ENCODE data around the gene LSM14A.
"Not testable (repeated sequence)": the region's sequence is repeated elsewhere in the genome, so short reads cannot be mapped to it uniquely, and the experiment has no call there.

LSM14A gene

DNA sequence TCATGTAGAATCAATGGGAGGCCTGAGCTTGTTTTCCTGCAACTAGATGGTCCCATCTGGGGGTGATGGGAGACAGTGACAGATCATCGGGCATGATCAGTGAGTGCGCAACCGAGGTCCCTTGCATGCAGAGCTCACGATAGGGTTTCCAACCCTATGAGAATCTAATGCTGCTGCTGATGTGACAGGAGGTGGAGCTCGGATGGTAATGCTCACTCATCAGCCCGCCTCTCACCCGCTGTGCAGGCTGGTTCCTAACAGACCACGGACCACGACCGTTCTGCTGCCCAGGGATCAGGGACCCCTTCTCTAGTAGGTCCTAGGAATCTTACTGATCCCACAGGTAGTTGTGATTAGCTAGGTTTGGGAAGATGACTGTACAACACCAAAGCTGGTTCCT is 58.5 kb downstream of the LSM14A start:
- no peak for DNase-seq (ENCODE audit: low read depth)

GRCh38 chr19:34231439-34231838 is 59.1 kb downstream of the LSM14A start:
- no peak for DNase-seq (ENCODE audit: low read depth)

DNA sequence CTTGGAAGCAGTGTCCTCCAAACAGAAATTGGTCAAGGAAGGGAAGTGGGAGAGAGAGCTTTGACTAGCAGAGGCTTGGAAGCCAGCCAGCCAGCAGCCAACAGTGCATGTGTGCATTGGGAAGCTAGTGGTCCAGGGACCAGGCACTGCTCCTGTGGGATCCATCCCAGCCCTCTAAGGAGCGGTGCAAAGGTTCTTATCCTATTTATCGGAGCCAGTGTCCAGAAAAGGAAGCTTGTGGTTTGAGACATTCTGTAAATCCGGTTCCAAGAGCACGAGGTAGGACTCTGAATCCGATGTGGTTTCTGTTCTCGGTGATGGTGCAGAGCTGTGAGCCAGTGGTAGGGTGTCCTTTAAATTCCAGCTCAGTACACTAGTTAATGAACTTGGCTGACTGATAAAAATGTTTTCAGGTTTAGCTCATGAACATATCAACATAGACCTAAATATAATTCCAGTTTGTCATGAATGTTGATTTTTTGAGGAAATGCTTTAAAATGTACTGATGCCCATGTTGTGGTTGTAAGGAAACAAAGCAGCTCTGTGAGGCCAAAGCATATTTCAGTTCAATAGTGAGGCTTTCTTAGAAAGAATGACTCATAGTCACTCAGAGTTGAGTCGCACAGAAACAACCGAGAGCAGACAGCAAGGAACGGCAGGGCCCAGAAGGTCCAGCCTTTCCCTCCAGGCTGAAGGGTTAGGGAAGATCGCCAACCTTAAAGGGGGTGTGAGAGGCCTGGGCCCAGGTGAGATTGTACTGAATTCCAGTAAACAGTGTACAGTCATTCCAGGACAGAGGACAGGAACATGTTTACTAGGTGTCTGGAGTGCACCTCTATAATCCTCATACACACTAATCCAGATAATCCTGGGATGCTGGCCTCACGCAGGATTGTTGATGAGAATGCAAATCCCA is 60.5 kb downstream of the LSM14A start:
- DNase-seq (ENCODE audit: low read depth): peak; percentile 93

DNA sequence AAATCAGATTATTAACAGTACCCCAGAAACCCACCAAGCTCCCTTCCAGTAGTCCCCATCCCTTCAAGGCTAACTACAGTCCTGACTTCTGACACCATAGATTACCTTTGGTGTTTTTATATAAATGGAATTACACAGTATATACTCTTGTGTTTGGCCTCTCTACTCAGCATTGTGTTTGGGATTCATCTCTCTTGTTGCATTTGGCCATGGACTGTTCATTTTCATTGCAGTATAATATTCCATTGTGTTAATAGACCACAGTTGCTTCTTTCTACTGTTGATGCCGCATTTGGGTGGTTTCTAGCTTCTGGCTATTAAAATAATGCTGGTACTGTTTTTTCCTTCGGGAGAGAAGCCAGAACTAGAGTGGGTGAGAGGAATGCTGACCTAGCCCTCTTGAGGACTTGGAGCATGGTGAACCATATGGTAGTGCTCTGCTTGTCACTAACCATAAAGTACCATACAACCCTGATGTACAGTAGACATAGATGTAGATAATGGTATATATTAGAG is 63.2 kb downstream of the LSM14A start:
- DNase-seq (ENCODE audit: low read depth): no peak

- DNase-seq (ENCODE audit: low read depth): peak; percentile 96
Observed at GRCh38 chr19:34236035-34236987, 64.0 kb downstream of the LSM14A start.

DNA sequence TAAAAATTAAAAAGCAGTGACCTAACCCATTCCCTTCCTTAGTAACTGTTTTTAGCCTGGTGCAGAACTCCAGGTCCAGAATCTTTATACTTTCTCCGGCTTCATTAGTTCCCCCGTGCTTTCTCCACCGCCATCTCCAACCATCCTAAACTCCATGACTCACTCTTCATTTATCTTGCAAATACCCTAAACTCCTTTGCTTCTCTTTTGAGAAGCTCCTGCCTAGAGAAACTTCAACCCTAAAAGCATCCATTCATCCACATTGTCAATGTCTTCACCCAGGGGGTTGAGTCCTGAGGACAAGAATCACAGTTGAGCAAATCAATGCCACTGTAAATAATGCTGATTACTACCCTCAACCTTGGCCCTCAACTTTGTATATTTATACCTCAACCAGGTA is 65.0 kb downstream of the LSM14A start:
- no peak for DNase-seq (ENCODE audit: low read depth)

DNA sequence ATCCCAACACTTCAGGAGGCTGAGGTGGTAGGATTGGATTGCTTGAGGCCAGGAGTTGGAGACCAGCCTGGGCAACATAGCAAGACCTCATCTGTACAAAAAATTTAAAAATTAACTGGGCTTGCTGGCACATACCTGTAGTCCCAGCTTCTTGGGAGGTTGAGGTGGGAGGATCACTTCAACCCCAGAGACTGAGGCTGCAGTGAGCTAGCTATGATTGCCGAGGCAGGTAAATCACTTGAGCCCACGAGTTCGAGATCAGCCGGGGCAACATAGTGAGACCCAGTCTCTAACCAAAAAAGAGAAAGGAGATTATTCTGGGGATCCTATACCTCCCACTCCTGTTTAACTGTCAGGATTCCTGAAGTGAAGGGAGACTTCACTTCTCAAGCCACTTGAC is 65.6 kb downstream of the LSM14A start:
- DNase-seq (ENCODE audit: low read depth): no peak

GRCh38 chr19:34241513-34242337 is 69.4 kb downstream of the LSM14A start:
- no peak for DNase-seq (ENCODE audit: low read depth)

GRCh38 chr19:34243138-34243875 is 71.0 kb downstream of the LSM14A start:
- DNase-seq (ENCODE audit: low read depth): peak; percentile 49

DNA sequence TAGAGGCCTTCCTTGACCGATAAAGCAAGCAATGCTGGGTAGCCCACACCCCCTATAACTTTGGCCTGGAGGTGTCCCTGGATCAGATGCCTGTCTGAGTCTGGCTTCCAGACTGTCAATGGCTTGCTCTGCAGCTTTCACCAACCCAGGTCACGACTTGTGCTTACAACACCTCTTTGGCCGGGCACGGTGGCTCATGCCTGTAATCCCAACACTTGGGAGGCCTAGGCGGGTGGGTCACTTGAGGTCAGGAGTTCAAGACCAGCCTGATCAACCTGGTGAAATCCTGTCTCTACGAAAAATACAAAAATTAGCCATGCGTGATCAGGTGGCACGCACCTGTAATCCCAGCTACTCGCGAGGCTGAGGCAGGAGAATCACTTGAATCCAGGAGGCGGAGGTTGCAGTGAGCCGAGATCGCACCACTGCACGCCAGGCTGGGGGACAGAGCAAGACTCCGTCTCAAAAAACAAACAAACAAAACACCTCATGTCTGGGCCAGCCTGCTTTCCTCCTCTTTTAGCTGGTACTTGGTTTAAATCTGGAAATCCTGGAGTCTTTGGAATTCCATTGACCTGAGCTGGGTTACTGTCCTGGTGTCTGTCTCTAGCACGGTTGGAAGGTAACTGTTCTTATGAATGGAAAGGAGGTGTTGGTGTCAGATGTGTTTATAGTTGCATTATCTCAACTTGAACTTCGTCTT is 71.7 kb downstream of the LSM14A start:
- no peak for DNase-seq (ENCODE audit: low read depth)

- DNase-seq (ENCODE audit: low read depth): no peak
Observed at GRCh38 chr19:34244611-34245299, 72.5 kb downstream of the LSM14A start.

DNA sequence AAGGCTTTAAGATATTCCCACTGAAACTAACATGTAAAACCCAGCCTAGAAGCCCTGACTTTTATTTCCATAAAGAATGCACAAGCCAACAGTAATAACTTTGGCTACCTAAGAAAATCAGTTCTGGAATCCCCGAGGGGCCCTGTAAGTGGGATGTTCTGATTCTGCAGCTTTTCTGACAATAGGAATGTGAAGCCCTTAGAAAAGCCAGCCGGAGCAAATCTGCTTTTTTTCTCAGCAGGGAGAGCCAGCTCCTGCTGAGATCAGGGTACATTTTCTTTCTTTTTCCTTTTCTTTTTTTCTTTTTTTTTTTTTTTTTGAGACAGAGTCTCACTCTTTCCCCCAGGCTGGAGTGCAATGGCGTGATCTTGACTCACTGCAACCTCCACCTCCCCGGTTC is 74.0 kb downstream of the LSM14A start:
- no peak for DNase-seq (ENCODE audit: low read depth)

- no peak for DNase-seq (ENCODE audit: low read depth)
Observed at GRCh38 chr19:34248941-34249340, 76.6 kb downstream of the LSM14A start.

GRCh38 chr19:34253167-34253566 is 80.9 kb downstream of the LSM14A start:
- DNase-seq (ENCODE audit: low read depth): not testable (repeated sequence)

DNA sequence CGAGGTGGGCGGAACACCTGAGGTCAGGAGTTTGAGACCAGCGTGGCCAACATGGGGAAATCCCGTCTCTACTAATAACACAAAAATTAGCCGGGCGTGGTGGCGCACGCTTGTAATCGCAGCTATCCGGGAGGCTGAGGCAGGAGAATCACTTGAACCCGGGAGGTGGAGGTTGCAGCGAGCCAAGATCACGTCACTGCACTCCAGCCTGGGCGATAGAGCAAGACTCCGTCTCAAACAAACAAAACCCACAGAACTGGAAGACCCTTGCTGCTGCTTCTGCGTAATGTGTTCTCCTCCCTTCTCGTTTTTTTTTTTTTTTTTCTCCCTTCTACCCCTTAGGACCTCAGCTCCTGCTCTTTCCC is 81.4 kb downstream of the LSM14A start:
- not testable (repeated sequence) for DNase-seq (ENCODE audit: low read depth)

GRCh38 chr19:34254046-34254697 is 81.9 kb downstream of the LSM14A start, which contains the start of gene GARRE1:
Gene GARRE1 (plus strand): TSS chr19:34254554. CDS start chr19:34300474, 45,920 bp downstream.
- DNase-seq (ENCODE audit: low read depth): peak; percentile 47

- no peak for DNase-seq (ENCODE audit: low read depth)
Observed at GRCh38 chr19:34254698-34255432, 82.6 kb downstream of the LSM14A start.

- no peak for DNase-seq (ENCODE audit: low read depth)
Observed at GRCh38 chr19:34255546-34255945, 83.2 kb downstream of the LSM14A start.

Data from amniotic epithelial cell (primary cell).